Measurements from ENCODE around the gene CCDC120. TPM values are rescaled to one million over a fixed set of nuclear protein-coding genes. Genes with fewer than 3 reads are reported as not detected.

CCDC120 gene
- total RNA-seq, 2 donors from 2014 or later, result 3.0 to 4.1 TPM

GRCh38 chrX:49060914-49061313 is 2.1 kb downstream of the CCDC120 start:
- intact Hi-C loops (cut with DNase I), result no loop called here
- no peak for DNase-seq (ENCODE audit: low spot score)

GRCh38 chrX:49061490-49061889 is 2.7 kb downstream of the CCDC120 start:
- no peak for DNase-seq (ENCODE audit: low spot score)
- intact Hi-C loops (cut with DNase I), result no loop called here

GRCh38 chrX:49061916-49062315 is 3.1 kb downstream of the CCDC120 start:
- no peak for DNase-seq (ENCODE audit: low spot score)
- intact Hi-C loops (cut with DNase I), result no loop called here

GRCh38 chrX:49063715-49064114 is 4.9 kb downstream of the CCDC120 start:
- intact Hi-C loops (cut with DNase I), result no loop called here
- no peak for DNase-seq (ENCODE audit: low spot score)

GRCh38 chrX:49064303-49064702 is 5.5 kb downstream of the CCDC120 start:
- no peak for DNase-seq (ENCODE audit: low spot score)

GRCh38 chrX:49064735-49065134 is 5.9 kb downstream of the CCDC120 start:
- intact Hi-C loops (cut with DNase I), result no loop called here
- DNase-seq (ENCODE audit: low spot score), result no peak

More at GRCh38 chrX:49064303-49064702, 5.5 kb downstream of the CCDC120 start:
- intact Hi-C loops (cut with DNase I), result no loop called here

- intact Hi-C loops (cut with DNase I), result no loop called here
- DNase-seq (ENCODE audit: low spot score), result no peak
Measured at GRCh38 chrX:49066278-49066677, 7.5 kb downstream of the CCDC120 start.

- intact Hi-C loops (cut with DNase I), result no loop called here
- no peak for DNase-seq (ENCODE audit: low spot score)
Measured at GRCh38 chrX:49066690-49067089, 7.9 kb downstream of the CCDC120 start.

GRCh38 chrX:49067285-49068120 is 8.7 kb downstream of the CCDC120 start:
- no peak for DNase-seq (ENCODE audit: low spot score)
- intact Hi-C loops (cut with DNase I), result no loop called here

GRCh38 chrX:49069038-49069437 is 10.2 kb downstream of the CCDC120 start:
- intact Hi-C loops (cut with DNase I), result no loop called here
- no peak for DNase-seq (ENCODE audit: low spot score)

GRCh38 chrX:49070988-49071387 is 12.2 kb downstream of the CCDC120 start:
- intact Hi-C loops (cut with DNase I), result no loop called here
- DNase-seq (ENCODE audit: low spot score), result no peak

- DNase-seq (ENCODE audit: low spot score), result peak; percentile 94
Measured at GRCh38 chrX:49071877-49072711, 13.3 kb downstream of the CCDC120 start.

GRCh38 chrX:49072712-49073095 is 13.9 kb downstream of the CCDC120 start:
- DNase-seq (ENCODE audit: low spot score), result no peak
- intact Hi-C loops (cut with DNase I), result no loop called here

More at GRCh38 chrX:49071877-49072711, 13.3 kb downstream of the CCDC120 start:
- intact Hi-C loops (cut with DNase I), result no loop called here

GRCh38 chrX:49073601-49074575 is 15.1 kb downstream of the CCDC120 start, which contains the start of gene PRAF2:
Gene PRAF2 (minus strand): TSS chrX:49074002. CDS start chrX:49073987, 15 bp downstream.
- intact Hi-C loops (cut with DNase I), result no loop called here
- peak; percentile 97 for DNase-seq (ENCODE audit: low spot score)

- no peak for DNase-seq (ENCODE audit: low spot score)
- intact Hi-C loops (cut with DNase I), result no loop called here
Measured at GRCh38 chrX:49075347-49075746, 16.5 kb downstream of the CCDC120 start.

- no peak for DNase-seq (ENCODE audit: low spot score)
- intact Hi-C loops (cut with DNase I), result no loop called here
Measured at GRCh38 chrX:49077941-49078340, 19.1 kb downstream of the CCDC120 start.

- peak; percentile 92 for DNase-seq (ENCODE audit: low spot score)
Measured at GRCh38 chrX:49079489-49080428, 21.0 kb downstream of the CCDC120 start, which contains the start of gene WDR45. Gene WDR45 (minus strand): TSS chrX:49079887. CDS start chrX:49078095, 1,792 bp downstream.

GRCh38 chrX:49082271-49082871 is 23.6 kb downstream of the CCDC120 start:
- no peak for DNase-seq (ENCODE audit: low spot score)
- intact Hi-C loops (cut with DNase I), result no loop called here

More at GRCh38 chrX:49079489-49080428, 21.0 kb downstream of the CCDC120 start, which contains the start of gene WDR45:
- intact Hi-C loops (cut with DNase I), result no loop called here
